Endothelial cell of hepatic sinusoid (primary cell): ENCODE measurements around the gene JUND.

Experiments
- in situ Hi-C: cut with HindIII; loops from 2 replicates; pipeline ENCODE4 v1.10.0; 2017; ENCODE audit warnings: low sequenced_read_pairs

The JUND gene

GRCh38 chr19:18291590-18292461 is 10.4 kb upstream of the JUND start:
- in situ Hi-C loops, result no loop called here

DNA sequence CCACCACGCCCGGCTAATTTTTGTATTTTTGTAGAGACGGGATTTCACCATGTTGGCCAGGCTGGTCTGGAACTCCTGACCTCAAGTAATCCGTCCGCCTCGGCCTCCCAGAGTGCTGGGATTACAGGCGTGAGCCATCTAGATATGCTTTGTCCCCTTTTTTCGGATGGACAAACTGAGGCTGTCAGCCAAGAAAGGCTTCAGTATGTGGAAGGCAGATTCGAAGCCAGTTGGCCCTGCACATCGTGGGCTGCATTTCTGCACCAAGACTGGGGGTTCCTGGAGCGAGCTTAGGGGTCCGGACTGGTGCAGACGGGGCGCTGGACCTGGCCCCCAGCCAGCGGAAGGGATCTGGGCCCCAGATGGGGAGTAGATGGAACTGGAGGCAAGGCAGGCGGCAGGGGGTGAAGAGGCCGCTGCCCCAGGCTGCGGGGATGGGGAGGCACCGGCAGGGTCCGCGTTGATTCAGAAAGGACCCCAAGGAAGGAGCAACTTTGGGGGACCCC is 9.7 kb upstream of the JUND start:
- in situ Hi-C loops, result no loop called here

- in situ Hi-C loops, result no loop called here
These were observed 9.0 kb upstream of the JUND start for GRCh38 chr19:18290302-18291018.

GRCh38 chr19:18289471-18290301 is 8.3 kb upstream of the JUND start:
- in situ Hi-C loops, result no loop called here

GRCh38 chr19:18287836-18288772 is 6.7 kb upstream of the JUND start:
- in situ Hi-C loops, result no loop called here

DNA sequence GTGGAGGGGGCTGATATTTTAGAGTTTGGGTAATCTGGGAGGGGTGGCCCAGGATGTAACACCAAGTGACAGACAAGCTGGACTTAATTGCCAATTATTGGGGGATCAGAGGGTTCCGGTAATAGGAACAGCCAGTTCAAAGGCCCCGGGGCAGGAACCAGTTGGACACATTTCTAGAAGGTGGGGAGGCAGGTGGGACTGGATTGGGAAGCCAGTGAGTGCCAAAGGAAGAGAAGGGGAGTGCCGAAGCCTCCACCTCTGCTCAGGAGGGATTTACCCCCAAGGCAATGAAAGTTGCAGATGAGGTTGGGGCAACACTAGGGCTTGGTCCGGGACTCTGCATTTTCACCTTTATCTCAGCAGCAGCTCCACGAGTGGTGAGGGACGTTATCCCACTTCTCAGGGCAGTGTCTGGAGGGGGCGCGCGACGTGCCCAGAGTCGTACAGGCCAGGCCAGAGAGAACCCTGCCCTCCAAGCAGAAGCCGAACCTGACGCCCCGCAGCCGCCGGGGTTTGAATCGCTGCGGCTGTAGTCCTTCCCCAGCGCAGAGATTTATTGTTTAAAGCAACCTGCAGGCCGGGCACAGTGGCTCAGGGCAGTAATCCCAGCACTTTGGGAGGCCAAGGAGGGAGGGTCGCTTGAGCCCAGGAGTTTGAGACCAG is 5.7 kb upstream of the JUND start:
- in situ Hi-C loops, result no loop called here

GRCh38 chr19:18284712-18285360 is 3.4 kb upstream of the JUND start:
- in situ Hi-C loops, result no loop called here

GRCh38 chr19:18283338-18283737 is 1.9 kb upstream of the JUND start:
- in situ Hi-C loops, result no loop called here

DNA sequence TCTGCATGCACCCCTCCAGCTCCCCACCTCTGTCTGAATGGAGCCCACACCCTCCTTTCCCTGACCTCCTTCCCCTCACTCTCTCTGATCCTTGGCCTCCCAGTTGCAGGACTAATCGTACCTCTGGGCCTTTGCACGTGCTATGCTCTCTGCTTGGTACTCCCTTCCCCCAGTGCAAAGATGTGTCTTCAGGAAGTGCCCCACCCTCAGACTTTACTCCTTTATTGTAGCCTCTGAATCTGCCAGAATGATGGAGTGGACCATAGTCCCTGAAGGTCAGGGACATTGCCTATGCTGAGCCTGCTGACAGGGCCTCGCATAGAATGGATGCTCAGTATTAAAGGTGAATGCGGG is 1.3 kb upstream of the JUND start:
- in situ Hi-C loops, result no loop called here

GRCh38 chr19:18282021-18282787 is 782 bp upstream of the JUND start:
- in situ Hi-C loops, result no loop called here

- in situ Hi-C loops, result no loop called here
These were observed 958 bp downstream of the JUND start for GRCh38 chr19:18280247-18281081.

- in situ Hi-C loops, result no loop called here
These were observed 1.7 kb downstream of the JUND start for GRCh38 chr19:18279516-18280246.

DNA sequence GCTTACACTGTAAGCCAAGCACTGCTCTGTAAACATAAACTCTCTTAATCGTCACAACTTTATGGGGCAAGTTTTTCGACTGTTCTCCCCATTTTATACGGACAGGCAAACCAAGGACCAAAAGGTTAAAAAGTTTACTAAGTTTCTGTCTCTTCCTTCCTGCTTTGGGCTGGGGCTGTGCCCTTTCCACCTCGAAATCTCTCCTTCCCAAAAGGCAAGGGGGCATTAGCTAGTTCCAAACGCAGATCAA is 2.2 kb downstream of the JUND start:
- in situ Hi-C loops, result no loop called here

GRCh38 chr19:18278521-18279265 is 2.7 kb downstream of the JUND start:
- in situ Hi-C loops, result no loop called here

DNA sequence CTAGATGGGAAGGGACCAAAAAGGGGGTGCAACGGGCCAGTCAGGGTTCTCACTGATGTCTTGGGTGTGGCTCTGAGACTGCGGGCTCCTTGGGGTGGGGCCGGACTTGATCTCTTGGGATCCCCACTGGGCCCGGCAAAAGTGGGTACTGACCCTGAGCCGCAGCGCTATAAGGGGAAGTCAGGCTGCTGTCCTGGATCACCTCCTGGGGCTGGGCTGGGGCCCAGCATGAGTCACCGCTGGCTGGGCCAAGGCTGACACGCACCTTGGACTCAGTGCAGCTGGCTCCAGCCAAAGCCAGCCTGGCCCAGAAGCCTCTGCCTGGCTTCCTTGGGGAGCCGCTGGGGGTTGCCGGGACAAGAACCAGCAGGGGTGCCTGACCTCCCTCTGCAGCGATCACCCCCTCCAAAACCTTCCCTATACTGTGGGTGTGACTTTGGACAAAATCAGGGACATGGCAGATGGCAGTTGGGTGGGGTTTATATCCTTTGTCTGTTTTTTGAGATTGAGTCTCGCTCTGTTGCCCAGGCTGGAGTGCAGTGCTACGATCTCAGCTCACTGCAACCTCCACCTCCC is 6.6 kb downstream of the JUND start:
- in situ Hi-C loops, result no loop called here

DNA sequence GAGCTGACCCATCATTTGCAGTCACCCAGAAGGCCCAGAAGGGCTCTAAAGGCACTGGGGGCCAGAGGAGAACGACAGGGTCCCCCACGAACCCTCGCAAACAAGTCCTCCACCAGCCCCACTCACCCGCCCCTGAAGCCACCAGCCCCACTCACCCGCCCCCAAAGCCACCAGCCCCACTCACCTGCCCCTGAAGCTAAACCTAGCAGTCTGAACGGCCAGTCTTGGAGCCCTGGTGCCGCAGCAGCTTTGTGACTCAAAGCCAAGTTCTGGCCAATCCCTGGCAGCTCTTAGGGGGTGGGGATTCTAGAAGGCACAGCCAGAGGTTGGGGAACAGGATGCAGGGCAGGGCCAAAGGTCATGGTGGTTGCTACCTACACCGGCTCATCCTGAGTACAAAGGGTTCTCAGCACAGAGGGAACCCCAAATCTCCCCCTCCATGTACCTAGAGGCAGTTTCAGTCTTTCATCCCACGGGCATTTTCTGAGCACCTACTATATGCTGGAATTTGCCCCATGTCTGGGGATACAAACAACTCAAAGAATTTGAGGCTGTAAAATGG is 7.1 kb downstream of the JUND start, which contains the start of gene IQCN:
IQCN (minus strand) TSS at position 234 of the 562 bp plus-strand sequence. CDS start 4,974 bp downstream, outside the sequence.
- in situ Hi-C loops, result no loop called here
